Left renal cortex interstitium (tissue), 4 donors: Measurements from ENCODE around the gene MMADHC. TPM values are rescaled to one million over a fixed set of nuclear protein-coding genes. Genes with fewer than 3 reads are reported as not detected.

Experiments used
- DNase-seq, 4 donors: peaks; one replicate each; pipeline ENCODE4 v3.0.0-alpha.2; 2013; ENCODE audit warnings: low read depth in 4 of 4, low spot score in 2 of 4, missing footprints in 1 of 4
- polyA plus RNA-seq, 4 donors: library from polyadenylated mRNA; unstranded; fragments of 120-200 nt; gene quantifications; one replicate each; pipeline ENCODE4 v1.2.1, GENCODE V29; 2013; ENCODE audit not compliant: insufficient read length in 4 of 4

Gene MMADHC
- polyA plus RNA-seq, 4 donors: 104 to 138 (median 113) TPM

DNA sequence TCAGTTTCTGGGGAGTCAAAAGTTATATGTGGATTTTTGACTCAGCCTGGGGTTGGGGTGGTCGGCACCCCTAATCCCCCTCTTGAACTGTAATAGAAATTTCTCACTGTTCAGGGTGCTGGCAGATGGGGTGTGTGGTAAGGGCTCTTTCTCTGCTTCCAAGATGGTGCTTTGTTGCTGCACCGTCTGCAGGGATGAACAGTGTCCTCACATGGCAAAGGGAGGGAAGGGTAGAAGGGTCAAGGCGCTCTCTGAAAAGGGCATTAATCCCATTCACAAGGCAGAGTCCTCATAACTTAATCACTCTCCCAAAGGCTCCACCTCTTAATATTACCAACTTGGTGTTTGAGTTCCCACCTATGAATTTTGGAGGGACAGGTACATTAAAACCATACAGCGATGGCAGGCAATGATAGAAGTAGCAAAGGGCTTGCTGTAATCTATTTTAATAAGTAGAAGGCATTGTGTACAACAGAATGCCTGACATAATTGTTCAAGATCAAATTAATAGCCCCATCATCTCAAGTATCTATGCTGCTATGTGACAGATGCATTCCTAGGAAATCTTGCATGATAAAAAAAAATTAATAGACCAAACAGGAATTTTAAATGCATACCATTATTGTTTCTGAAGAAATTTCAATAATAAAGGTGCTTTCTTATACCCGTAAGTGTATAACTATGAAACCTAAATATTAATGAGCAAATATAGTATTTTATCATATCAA lies 28.1 kb downstream of the MMADHC start:
- DNase-seq: no peak

DNA sequence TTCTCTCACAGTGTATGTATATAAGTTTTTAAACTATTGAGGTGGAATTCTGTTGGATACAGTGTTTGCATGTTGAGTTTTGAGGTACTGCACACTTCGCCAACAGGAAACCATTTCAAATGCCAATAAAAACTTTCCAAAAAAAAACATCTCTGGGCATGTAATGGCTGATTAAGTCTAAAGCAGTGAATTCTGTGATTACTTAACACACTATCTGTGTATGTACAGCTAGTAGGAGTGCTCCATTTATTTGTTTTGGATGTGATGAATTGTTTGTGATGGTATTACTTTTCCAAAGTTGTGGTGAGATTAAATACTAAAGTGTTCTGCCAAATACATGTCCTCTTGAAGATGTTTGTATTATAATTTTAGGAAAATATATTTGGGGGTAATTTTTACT lies 31.1 kb downstream of the MMADHC start:
- DNase-seq: no peak

DNA sequence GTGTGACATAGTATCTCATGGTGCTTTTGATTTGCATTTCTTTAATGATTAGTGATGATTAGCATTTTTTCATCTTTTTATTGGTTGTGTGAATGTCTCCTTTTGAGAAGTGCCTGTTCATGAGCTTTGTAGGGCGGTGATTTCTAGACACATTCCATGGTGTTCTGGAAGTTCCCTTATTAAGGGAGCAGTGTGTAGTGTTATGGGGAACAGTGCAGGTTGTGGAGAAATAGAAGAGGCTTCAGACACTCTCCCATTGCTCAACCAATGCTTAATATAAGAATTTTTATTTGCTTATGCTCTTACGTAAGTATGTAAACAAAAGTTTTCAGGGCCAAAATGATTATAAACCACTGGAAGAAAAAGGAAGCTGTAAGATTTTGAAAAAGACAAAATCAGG lies 34.7 kb downstream of the MMADHC start:
- DNase-seq: no peak

DNA sequence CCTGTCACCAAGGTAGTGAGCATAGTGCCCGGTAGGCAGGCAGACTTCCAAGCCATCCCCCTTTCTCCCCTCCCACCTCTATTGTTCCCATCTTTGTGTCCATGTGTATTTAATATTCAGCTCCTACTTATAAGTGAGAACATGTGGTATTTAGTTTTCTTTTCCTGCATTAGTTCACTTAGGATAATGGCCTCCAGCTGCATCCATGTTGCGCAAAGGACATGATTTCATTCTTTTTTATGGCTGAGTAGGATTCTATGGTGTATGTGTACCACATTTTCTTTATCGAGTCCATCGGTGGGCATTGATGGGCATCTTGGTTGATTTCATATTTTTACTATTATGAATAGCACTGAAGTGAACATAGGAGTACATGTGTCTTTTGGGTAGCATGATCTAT lies 35.3 kb downstream of the MMADHC start:
- no peak for DNase-seq

DNA sequence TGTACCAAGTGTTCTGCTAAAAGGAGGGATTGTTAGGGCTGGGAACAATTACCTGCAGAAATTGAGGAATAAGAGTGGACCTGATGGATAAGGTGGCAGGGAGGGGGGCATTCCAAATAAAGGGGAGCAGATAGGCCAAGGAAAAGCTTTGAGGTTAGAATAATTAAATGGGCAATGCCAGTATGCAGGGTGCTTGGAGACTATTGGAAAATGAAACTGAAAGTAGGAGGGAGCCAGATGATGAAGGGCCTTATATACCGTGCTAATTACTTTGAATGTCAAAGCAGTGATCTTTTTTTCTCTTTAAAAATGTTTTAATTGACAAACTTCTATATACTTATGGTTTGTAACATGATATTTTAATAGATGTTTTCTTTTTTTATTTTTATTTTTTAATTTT lies 42.9 kb downstream of the MMADHC start:
- no peak for DNase-seq

DNA sequence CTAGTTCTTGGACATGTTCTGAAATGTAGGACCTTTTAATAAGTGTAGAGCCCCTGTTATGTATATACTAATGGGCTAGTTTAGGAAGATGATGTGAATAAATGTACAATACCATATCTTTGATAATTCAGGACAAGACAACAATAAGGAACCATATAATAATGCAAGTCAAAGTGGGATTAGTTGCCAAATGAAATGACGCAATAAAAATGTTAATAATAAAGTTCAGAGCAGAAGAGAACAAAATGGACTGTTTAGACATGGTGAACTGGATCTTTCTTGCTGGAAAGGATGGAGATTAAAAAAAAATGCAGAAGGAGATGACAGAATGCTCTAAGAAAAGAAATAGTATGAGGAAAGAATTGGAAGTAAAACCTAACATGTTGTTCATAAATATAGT lies 43.7 kb downstream of the MMADHC start:
- DNase-seq: no peak

DNA sequence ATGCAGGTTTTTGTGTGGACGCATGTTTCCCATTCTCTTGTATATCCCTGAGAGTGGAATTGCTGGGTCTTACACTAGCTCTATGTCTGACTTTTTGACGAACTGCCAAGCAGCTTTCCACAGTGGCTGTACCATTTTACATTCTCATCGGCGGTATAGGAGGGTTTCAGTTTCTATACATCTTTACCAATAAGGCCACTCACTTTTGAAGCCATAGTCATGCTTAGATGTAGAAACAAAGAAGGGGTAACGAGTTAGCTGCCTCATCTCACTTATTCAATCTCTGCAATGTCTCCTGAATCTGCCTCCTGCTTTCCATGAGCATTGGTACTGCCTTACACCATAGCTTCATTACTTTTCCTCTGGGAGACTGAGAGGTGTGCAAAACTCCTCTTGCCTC lies 47.4 kb downstream of the MMADHC start:
- no peak for DNase-seq

DNA sequence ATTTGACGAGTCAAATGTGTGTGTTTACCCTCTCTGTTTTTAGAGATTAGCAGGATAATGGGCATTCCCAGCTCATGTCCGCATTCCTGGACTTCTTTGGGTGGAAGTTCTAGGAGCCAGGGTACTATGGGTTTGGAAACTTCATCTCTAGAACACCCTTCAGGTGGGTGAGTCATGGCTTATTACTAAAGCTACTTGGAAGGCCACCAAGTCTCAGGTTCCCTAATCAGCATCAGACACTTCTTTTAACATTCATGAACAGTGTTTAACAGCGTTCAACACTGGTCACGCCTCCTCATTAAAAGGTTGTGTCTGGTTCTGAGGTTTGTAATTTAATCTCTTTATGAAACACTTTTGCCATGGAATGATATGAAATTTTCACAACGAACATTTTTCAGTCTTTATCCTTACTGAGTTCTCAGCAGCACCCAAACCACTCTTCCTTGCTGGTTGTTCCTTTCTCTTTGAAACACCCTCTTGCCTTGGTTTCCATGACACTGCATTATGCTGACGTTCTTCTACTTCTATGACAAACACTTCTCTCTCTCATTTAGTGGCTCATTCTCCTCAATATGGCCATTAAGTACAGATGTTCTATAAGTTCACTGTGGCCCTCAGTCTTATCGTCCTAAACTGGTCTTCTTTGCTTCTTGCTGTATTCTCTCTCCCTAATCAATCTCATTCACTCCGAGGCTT lies 49.3 kb downstream of the MMADHC start:
- no peak for DNase-seq

DNA sequence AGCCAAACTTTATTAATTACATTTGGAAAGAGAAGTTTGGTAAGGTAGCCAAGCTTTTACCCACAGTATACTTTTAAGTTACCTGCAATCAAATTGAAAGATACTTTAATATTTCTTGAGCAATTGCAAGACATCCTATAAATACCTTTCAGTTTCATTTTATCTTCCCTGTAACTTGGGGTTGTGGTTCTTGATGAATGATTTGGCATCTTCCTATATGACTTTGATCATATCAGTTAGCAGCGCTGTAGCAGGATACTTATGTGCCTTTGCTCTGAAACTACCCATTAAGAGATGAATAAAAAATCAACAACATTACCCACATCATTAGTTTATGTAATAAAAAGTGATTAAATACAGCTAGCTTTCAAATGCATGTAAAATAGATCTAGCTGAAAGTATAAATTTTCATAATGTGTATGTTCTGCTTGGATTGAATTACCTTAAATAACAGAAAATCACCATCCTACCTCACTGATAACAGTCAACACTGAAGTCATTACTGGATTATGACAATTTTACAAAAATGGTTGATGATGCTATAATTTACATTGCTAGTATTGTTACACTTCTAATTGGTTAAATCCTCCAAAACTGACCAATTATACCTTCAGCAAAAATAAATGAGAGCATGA lies 50.4 kb downstream of the MMADHC start:
- DNase-seq: no peak

DNA sequence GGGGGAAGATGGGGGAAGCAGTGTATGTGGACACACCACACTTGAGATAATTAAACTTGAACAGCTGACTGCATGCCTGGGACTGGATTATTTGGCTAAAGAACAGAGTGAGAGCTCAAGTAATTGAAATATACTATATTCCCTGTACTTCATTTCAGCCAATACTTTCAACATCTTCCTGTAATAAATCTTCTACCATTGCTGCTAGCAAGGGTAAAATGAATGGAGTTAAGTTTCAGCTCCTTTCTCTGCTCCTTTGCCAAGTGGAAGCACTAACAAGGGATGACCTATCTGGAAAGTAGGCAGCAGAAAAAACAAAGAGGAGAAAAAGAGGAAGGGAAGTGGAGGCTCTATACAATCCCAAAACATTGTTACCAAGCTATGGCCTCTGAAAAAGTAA lies 50.9 kb downstream of the MMADHC start:
- peak in 2 of 4 donors; percentile 13 to 15 for DNase-seq

DNA sequence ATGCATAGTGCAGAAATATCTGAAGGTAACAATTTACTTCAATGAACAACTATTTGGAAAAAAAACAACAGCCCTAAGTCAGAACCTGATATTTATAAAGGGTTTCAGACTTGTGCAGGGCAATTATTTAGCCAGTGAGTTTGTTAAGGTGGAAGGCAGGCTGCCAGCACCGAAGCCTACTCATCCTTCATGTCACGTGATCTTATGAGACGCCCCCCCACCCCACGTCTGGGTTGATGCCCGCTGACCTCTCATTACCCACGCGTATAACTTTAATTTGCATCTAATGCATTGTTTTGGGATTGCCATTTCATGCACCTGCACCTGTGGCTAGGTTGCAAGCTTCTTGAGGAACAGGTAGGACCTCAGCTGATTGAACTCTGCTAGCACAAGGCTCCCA lies 52.9 kb downstream of the MMADHC start:
- no peak for DNase-seq

DNA sequence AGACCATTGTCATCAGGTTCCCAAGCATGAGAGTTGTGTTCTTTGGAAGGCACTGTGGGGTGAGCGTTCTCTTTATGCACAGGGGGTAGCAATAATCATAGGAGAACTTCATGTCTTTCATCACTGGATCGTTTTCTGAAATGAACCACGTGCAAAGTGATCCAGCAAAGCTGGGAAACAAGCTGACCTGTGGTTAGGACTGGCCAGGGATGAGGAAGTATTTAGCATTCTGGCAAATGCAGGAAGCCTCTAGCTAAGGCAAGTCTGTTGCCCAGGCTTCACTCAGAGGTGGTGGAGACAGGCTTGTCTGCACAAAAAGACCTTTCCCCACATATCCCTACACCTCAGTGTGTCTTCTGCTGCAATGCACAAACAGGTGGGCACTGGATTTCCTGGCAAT lies 58.6 kb downstream of the MMADHC start:
- no peak for DNase-seq

DNA sequence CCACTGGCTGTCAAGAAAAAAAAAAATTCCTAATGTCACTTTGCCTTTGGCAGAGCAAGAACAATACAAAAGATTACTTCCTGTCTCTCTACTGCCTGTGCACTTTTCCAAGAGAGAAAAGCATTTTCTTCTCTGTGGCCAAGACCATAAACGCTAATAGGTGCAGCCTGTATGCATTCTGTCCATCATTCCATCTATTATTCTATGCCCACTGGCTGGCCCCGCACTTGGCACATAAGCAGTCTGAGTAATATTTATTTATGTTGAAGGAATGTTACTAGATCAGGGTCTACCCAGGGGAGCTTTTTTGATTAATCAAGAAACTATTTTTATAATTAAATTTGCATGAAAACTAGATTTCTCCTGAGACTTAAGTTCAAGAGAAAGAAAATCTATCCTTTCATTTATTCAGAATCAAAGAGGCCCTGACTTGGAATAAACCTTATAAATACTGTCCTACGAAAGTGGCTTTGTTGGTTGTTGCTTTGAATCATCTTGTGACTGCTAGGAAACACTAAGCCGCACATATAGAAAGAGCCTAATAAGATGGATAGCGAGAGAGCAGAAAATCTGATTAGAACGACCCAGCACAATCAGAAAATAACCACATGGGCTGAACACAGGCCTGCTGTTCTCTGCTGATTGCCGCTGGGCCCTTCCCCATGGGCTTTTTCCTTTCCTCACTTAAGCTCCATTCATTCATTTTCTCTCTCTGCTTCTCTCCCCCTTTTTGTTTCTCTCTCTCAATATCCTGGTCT lies 59.4 kb downstream of the MMADHC start:
- DNase-seq: no peak

DNA sequence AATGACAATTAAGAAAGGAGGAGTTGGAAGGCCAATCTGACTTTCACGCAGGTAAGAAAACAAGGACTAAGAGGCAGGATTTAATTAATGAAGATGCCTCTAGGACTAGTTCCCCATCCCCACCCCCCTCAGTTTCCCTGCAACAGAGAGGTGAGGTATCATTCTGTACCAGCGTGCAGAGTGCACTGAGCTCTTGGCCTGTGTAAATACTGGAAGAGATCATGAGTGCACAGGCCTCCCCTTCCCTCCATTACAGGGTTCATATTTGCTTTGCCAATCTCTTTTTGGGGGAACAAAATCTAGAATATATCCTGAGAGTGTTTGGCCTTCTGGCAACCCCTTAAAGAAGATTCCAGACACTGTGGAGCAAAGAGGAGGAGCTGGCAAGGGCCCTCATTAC lies 60.9 kb downstream of the MMADHC start:
- DNase-seq: no peak

DNA sequence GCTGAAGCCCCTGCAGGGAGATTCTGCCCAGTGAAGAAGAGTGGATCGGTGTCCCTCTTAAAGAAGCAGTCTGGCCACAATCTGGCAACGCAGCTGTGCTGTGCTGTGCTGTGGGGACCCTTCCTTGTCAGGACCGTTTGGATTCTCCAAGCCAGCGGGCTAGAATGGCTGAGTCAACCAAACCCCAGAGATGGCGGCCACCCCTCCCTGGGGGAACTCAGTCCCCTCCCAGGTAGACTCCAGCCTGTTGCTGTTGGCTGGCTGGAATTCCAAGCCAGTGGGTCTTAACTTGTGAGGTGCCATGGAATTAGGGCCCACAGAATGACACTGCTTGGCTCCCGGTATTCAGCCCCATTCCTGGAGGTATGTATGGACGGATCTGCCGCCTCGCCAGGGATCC lies 62.3 kb downstream of the MMADHC start:
- DNase-seq: no peak
